NCI-H1694 treated with DMSO at 0.1 percent for 48 hours (cell line): ENCODE results near the gene PPP2R5D.

Experiments used
- DNase-seq: peaks from one replicate; lab custom pipeline; 2025; lab: John Stamatoyannopoulos, UW

The PPP2R5D gene

DNA sequence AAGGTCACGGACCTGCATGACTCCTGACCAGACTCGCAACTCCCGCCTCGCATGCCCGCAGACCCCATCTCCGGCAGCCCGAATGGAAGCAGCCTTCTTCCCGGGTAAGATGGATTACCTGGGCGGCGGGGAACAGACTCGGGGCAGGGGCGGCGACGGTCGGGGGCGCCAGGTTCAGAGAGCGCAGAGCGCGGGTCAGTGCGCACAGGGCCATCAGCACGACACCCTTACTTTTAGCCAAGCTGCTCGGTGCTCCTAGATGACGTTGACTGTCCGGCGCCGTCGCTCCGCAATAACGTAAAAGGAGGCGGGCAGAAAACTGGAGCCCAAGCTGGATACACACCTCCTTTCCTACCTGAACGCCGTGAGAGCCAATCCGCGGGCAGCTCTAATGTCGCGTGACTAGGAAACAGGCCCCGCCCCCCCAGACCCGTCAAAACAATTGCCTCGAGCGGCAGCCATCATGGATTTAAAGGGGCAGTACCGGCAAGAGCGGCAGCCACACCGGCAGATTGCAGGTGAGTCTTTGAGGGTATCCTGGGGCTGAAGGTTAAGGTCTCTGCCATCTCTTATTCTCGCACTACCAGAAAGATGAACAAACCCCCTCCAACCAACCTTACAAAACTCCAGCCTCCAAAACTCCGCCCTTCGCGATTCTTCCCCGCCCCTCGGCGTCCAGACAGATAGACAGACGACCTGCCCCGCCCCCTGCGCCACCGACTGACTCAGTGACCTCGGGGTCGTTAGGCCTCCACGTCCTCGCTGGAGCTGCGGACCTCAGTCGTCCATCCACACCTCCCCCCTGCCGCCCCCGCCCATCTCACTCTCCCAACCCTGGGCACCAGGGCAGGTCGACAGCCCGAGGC lies 75.0 kb downstream of the PPP2R5D start, which contains the start of the genes KLC4 and MRPL2:
TSS of gene KLC4 (plus strand) at position 464 of the 866 bp plus-strand sequence. CDS start 1,705 bp downstream, outside the sequence.
TSS of gene MRPL2 (minus strand) at position 267 of the 866 bp plus-strand sequence. CDS start at position 214, 53 bp downstream.
- peak; percentile 94 for DNase-seq

DNA sequence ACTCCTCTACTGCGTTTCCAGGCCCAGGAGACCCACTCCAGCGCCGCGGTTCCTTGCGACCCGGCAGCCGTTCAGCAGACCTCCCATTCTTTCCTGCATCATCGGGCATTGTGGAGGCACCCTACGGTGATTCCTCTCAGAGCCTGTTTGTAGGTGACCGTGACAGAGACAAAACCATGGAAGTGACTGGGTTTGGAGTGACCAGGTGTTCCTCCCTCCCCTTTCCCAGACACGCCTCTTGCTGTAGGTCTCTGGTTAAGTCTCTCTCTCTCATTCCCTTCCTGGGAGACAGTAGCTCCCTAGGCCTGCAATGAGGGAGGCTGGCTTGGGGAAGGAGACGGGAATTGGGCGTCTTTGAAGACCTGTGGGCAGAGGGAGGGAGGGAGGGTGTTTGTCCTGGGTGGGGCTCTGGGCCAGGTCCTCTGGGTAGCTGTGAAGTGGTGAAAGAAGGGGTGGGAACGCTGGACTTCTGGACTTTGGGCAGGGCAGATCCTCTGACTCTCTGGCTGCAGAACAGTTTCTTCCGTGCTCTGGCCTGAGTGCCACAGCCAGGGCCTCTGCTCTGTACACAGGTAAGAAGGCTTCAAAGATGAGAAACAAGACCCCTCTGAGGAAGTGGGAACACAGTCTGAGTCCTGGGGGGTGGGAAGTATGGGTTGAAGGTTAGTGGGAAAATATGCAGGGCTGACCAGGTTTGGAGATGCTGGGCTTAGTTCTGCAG lies 75.8 kb downstream of the PPP2R5D start:
- DNase-seq: no peak

DNA sequence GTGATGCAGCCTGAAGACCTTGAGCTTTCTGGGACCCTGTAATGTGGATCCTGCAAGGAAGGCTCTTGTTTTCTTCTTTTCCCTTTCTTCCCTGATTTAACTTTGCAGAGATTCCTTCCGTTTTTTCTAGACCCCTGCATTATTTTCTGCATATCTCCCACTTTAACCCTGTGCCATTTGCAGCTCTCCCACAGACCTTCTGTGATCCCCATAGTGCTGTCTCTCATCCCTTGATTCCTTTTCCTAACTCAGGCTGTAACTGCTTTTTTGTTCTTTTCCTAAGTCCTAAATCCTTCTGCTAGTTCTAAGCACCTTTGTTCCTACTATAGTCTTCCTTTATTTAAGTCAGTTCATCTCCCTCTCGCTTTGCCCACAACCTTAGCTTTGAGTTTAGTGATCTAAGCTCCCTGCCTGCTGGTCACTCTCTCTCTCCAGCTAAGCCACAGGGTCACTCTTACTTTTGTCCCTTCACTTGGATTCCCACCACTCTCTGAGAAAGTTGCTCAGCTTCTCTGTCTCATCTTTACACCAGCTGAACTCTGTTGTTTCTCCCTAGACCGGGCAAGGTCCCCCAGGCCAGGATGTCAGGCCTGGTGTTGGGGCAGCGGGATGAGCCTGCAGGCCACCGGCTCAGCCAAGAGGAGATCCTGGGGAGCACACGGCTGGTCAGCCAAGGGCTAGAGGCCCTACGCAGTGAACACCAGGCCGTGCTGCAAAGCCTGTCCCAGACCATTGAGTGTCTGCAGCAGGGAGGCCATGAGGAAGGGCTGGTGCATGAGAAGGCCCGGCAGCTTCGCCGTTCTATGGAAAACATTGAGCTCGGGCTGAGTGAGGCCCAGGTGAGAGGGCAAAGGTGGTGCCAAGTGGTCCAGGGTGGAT lies 76.6 kb downstream of the PPP2R5D start:
- no peak for DNase-seq

GRCh38 chr6:43061861-43062260 lies 77.5 kb downstream of the PPP2R5D start:
- DNase-seq: no peak
